ENCODE results near the gene MRPS7. TPM values are rescaled to one million over a fixed set of nuclear protein-coding genes. Genes with fewer than 3 reads are reported as not detected.
A peak's percentile ranks its signal among the peaks of the same experiment; 100 is the strongest.

Gene MRPS7
- total and polyA plus RNA-seq, 10 of the 15 experiments (the other 5 are each of a cell fraction or from before 2014, with no cell fraction given) = 88.4 to 217 (median 109) TPM

- SMC1A ChIA-PET (ENCODE audit: uncharacterized antibody, unreplicated experiment) = no interaction called here
- BruUV-seq (replicated peaks) = TSS peak; percentile 31
- FAIRE-seq (no peak), ATAC-seq (no peak), DNase-seq (ENCODE audit: low read depth, low spot score) (no peak)
- Histone ChIP-seq H3K79me2 (ENCODE audit: control insufficient read depth, insufficient read depth, low read length) (no peaks in the 10 kb centered on the region), H2AFZ (ENCODE audit: control insufficient read depth, low read depth, low read length) (no peak overlapping the region), H3K9me3 (replicated peaks; ENCODE audit: control insufficient read depth, insufficient read depth, low read length) (no peaks in the 10 kb centered on the region), H3K4me2 (ENCODE audit: control insufficient read depth, insufficient read depth) (no peak overlapping the region), H3K9ac (ENCODE audit: control insufficient read depth, insufficient read depth, low read length) (no peak overlapping the region), H3K27ac (ENCODE audit: control insufficient read depth, insufficient read depth) (no peak overlapping the region), H3K36me3 (ENCODE audit: control insufficient read depth in 2 of 2, insufficient read depth in 2 of 2, low read length in 1 of 2) (peaks cover 39 to 40% of the 10 kb centered on the region in 2 experiments), H3K4me1 (ENCODE audit: control insufficient read depth, insufficient read depth, low read length) (no peaks in the 10 kb centered on the region), H4K20me1 (ENCODE audit: control insufficient read depth, insufficient read depth) (no peaks in the 10 kb centered on the region), H3K27me3 (replicated peaks in 1 of 2; ENCODE audit: control insufficient read depth in 2 of 2, insufficient read depth in 2 of 2, low read length in 1 of 2) (no peaks in the 10 kb centered on the region), H3K4me3 (no peak overlapping the region)
- CTCF ChIA-PET = interaction anchor here (0.8 to 1.3 kb wide), 3 partner anchors 14 to 238 kb away, joined by 3 to 5 read pairs (median 3); no protein-coding TSS in a partner anchor
- in situ Hi-C loops (cut with MboI) = no loop called here
- intact Hi-C loops (cut with micrococcal nuclease; ENCODE audit: unreplicated experiment) = no loop called here
- POLR2A ChIA-PET = interaction anchor here (1.0 to 1.4 kb wide), 2 partner anchors 15 to 33 kb away, joined by 3 to 5 read pairs; partner anchors contain the start of genes GGA3 and MRPS7
- RAD21 ChIA-PET (ENCODE audit: unreplicated experiment) = interaction anchor here (0.5 kb wide), 1 partner anchor 56 kb away, joined by 3 read pairs; no protein-coding TSS in a partner anchor
- 48% methylated on average over 2 of the region's 2 CpGs for WGBS (ENCODE audit: insufficient coverage, insufficient replicate concordance, low lambda C conversion rate, missing lambda C conversion rate)
- TF ChIP-seq ETV6 (conservative IDR thresholded peaks at IDR 0.05 in 1 of 2, IDR thresholded peaks at IDR 0.05 in 1 of 2; ENCODE audit: borderline replicate concordance in 1 of 2, low read depth in 1 of 2) = no peak
- TF ChIP-seq MEF2B (IDR thresholded peaks at IDR 0.05; ENCODE audit: partially characterized antibody, poor library complexity, severe bottlenecking) = no peak
- no peak for TF ChIP-seq ZNF687 (IDR thresholded peaks at IDR 0.05)
- no peak for TF ChIP-seq FOXM1 (IDR thresholded peaks at IDR 0.05; ENCODE audit: low read depth, low read length)
- TF ChIP-seq CREM (IDR thresholded peaks at IDR 0.05; ENCODE audit: low read depth) = no peak
- TF ChIP-seq USF2 (IDR thresholded peaks at IDR 0.05; ENCODE audit: borderline replicate concordance, low read depth, low read length) = no peak
- no peak for TF ChIP-seq SIX5 (IDR thresholded peaks at IDR 0.05; ENCODE audit: low read depth, low read length, severe bottlenecking)
- TF ChIP-seq NKRF (conservative IDR thresholded peaks at IDR 0.05) = no peak
- TF ChIP-seq CEBPZ (IDR thresholded peaks at IDR 0.05; ENCODE audit: low read depth, low read length) = no peak
- TF ChIP-seq SRF (IDR thresholded peaks at IDR 0.05; ENCODE audit: low read depth in 2 of 2, low read length in 2 of 2) = no peak
- no peak for TF ChIP-seq TCF3 (IDR thresholded peaks at IDR 0.05; ENCODE audit: borderline replicate concordance, insufficient read depth, low read depth, low read length)
- TF ChIP-seq ZNF384 (IDR thresholded peaks at IDR 0.05; ENCODE audit: borderline replicate concordance, low read depth, low read length) = no peak
- no peak for TF ChIP-seq RCOR1 (conservative IDR thresholded peaks at IDR 0.05; ENCODE audit: low read depth, low read length)
Measured at GRCh38 chr17:75228305-75228704, 33.4 kb upstream of the MRPS7 start.
